Measurements from ENCODE around the gene TEC.

The TEC gene

DNA sequence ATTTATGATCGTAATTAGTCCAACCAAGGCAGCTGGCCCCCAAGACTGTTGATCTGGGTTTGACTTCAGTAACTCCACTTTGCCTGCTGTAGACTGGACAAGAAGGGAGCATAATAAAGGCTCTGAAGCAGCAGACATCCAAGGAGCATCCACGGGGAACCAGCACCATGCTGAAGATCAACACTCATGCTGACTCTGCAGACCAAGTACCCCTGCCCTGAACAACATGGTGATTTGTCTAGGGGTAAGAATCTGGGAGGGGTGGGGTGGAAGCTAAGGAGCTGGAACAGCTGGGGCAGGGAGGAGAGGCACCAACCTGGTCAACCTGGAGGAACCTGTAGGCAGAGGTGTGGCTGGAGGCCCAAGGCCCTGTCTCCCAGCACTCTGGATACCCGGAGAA is 2.1 kb downstream of the TEC start:
- no peak for DNase-seq

DNA sequence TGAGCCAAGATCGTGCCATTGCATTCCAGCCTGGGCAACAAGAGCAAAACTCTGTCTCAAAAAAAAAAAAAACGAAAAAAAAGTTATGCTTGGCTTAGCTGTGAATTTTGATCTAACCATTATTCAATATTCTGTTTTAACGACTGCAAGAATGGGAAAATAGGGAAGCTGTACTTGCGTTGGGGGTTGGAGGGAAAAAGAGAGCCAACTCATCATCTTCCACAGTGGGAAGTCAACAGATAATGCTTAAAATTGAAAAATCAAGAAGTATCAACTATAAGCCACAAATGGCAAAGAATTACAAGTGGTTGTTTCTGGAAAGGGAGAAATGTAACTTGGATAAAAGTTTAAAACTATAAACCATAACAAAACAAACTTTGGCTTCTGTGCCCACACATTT is 2.9 kb downstream of the TEC start:
- no peak for DNase-seq

DNA sequence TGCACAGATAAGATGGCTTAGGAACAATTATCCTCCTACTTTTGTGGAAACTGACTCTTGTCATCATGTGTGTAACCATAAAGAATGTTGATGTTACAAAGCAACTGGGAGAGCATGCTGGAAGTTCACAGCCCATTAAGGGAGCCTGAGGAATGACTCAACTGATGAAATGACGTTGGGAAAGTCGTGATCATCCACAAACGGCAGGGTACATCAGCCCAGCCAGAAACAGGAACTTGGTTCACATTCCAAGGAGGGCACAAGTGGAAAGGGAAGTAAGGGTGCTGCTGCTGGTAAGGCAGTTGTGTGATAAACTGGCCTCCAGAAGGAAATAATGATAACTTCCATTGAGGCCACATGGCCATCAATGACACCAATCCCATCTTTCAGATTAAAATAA is 6.7 kb downstream of the TEC start:
- DNase-seq = no peak

DNA sequence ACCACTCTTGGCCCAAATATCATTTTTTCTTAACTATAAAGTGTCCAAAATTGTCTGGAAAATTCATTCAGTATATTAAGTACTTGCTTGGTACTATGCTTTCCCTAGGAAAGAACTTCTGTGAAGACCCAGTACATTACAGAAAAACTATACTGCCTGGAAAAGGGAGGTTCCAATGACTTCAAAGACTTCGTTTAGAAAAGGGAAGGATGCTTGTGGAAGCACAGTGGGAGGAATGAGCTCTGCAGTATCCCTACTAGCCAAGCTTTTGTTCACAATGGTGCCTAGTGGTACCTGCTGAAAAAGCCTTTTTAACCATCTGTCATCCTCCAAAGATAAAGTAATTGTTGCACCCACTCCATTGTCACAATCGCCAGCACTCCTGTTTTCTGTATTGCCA is 7.2 kb downstream of the TEC start:
- DNase-seq = no peak

DNA sequence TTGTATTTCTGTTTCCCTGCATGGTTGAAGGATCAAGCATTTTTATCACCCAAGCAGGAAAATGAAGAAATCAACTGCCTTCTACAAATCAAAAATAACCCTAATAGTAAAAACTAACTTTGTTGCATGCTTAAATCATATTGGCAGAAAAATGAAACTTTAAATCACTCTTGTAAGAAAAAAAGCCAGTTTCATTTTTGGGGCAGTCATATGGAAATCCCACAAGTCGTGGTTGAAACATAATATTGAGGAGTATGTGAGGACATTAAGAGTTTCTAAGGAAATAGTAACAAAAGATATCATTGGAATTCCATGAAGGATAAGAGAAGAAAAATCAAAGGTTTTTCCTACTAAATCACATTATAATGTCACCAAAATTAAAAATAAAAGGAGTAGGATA is 8.4 kb downstream of the TEC start:
- DNase-seq = no peak

DNA sequence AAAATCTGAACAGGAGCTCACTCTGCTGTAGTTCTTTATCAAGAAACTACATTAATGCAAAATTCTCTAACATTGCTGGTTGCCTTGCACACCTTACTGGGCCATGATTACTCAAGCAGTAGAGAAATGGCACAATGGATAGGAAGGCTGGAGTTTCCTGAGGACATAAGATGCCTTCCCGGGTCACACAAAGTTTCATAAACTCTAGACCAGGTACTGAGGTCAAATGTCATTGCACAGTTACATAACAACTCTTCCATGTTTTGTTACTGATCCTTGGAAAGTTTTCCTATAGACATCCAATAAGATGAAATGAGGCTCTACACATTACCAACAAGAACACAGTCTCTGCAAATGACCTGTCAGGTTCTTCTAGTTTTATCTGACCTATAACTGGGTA is 9.9 kb downstream of the TEC start:
- no peak for DNase-seq

DNA sequence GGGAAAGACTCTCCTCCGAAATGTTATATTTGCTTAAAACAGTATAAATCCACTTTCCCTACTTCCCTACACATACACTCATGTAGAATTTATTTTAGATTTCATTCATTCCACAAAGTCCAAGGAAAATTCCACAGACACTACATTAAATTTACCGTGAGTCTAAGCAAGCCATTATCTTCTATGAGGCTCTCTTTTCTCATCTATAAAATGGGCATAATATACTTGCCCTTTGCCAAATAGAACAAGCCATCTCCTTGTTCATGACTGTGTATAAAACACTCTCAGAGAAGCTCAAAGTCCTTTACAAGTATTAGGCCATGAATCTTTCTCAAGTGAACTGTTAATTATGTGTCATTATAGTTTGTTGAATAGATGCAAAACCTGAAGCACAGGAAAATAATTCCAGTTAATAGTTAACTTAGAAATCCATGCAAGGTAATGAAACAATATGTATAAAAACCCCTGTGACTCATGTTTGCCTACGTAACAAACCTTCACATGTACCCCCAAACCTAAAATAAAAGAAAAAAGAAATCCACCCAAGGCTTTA is 10.7 kb downstream of the TEC start:
- no peak for DNase-seq

DNA sequence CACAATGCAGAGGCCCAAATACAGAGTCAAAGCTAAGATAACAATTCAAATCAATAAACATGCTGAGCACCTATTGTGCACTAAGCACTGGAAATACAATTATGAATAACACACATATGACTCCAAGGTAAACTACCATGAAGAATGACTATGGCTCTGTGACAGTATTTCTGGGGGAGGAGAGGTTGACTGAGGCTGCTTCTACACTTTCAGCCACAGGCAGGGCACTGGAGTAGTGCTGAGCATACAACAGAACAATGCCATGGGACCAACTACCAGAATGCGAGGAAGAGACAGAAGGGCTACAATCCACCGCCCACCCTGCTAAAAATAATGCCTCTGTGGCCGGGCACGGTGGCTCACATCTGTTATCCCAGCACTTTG is 13.7 kb downstream of the TEC start:
- no peak for DNase-seq

DNA sequence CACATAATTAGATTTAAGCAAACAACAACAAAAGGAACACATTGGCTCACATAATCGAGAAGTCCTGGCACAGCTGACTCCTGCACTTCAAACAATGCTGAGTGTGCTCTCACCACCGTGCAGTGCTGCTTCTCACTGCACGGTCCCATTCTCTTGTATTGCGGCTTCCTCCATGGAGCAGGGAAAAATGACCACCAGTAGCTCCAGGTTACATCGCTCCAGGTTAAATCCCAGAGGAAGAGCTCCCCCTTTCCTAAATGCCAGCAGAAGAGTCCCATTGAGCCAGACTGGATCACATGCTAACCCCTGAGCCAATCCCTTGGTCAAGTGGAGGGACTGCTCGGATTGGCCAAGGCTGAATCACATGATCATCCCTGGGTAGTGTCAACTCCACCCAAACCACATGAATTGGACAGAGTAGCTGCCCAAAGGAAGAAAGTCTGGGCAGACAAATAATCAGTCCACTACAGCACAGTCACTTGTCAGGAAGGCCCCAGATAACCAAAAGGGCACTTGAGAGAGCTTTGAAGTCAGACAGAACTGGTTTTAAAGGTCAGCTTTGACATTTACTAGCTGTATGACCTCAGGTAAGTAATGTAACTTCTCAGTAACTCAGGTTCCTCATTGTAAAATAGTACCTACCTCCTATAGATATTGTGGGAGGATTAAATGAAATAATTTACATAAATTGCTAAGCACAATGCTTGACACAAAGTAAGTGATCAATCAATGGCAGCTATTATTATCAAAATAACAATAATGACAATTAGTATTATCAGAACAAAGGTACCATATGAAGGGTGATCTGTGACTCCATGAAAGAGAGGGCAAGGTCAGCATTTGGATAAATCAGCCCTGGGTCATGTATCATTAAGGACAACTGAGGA is 14.3 kb downstream of the TEC start:
- peak; percentile 34 for DNase-seq

DNA sequence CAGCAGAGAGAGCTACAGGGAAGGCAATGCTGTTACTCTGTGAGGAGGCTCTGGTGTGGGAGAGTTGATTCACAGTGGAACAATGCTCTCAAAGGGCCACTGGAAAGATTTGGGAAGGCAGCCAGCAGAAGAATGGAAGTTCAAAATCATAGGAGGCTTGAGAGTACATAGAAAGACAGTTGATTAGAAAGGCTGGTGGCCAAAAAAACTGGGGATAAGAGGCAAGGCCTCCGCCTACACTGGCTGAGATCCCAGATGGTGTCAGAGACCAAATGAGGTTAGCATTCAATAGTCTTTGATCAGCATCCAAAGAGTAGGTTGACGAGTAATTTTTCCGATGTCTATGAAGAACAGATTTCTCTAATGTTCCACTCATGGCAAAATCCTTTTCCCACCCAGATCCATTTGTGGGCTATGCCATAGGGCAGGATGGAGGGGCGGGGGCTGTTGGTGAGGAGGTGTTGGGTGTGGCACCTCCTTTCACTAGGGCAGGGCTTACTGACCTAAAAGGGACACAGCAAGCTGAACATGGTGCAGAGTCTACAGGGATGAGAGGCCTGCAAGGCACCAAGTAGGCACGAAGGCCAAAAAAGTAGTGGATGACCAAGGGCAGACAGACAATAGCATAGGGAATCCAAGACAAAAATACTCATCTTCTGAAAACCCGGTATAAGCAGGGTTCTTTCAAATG is 15.1 kb downstream of the TEC start:
- DNase-seq = peak; percentile 43

DNA sequence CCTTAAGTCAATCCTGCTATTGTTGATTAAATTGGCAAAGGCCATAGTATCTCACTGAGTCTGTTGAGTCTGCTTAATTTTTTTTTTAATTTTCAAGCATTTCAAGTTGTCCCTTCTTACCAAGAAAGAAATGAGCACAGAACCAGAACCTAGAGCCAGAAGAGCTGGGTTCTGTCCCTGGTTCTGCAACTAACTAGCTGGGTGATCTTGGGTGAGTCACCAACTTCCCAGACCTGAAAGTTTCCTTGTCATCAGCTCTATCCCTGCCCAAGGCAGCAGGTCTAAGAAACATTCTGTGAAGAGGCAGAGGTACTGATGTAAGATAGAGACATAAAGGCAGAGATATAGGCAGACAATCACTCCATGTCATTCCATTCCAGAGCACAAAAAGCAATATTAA is 17.3 kb downstream of the TEC start:
- no peak for DNase-seq

DNA sequence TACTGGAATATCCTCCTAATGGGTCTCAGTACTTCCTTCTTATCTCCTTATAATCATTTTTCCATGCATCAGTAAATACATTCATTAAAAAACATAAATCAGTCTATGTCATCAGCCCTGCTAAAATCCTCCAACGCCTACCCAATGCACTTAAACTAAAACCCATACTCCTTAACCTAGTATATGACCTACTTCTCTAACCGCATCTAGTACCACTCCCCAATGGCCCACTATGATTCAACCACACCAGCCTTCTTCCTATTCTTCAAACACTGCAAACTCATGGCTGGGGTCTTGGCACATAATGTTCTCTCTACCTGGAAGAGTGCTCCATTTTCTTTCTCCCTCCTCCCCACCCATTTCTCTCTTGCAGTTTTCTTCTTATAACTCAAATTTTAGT is 18.7 kb downstream of the TEC start:
- no peak for DNase-seq

DNA sequence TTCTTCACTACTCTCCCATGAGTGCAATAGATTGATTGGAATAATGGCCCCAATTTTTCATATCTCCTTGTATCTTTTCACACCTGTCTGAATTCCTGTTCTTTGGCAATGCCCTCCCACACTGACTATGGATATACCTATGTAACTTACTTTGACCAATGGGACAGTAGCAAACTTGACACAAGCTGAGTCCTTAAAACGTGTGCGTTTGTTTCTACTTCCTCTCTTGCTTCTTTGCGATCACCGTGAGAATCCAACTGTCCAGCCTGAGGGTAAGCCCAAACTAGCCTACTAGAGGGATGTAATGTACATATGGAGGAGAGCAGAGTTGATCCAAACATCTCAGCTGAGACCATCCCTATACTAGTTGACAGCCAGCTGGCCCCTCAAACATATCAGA is 19.3 kb downstream of the TEC start:
- DNase-seq = no peak

DNA sequence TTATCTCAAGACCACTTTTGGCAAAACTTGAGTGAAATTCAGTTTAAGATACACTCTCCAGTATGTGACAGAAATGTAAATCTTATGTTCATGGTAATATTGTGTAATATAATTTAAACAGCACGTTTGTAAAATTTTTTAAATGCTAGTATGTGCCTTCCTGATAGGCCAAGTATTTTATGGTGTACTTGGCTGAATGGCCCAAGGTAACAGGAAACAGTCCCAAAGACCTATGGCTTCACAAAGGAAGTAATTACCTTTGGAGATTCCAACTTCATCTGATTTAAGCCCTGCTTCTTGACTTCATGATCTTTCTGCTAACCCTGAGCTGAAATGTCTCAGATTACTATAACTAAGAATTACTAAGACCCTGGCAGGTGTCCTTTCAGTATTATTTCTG is 20.3 kb downstream of the TEC start:
- no peak for DNase-seq

DNA sequence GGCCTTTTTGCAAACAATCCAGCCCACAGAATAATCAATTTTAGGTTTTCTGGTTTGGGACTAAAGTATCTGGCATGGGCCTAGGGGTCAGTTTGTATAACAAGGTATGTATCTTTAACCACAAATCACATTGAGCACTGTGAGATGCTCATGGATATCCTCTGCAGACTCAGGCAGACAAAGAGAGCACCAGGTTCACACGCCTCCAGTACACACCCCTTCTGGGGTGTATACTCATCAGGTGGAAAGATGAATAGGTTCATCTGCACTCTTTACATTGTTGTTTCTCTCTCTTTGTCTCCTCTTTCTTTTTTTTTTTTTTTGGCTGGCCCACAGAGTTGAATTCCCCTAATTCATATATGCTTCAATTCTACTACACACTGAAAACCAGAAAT is 21.1 kb downstream of the TEC start:
- no peak for DNase-seq

DNA sequence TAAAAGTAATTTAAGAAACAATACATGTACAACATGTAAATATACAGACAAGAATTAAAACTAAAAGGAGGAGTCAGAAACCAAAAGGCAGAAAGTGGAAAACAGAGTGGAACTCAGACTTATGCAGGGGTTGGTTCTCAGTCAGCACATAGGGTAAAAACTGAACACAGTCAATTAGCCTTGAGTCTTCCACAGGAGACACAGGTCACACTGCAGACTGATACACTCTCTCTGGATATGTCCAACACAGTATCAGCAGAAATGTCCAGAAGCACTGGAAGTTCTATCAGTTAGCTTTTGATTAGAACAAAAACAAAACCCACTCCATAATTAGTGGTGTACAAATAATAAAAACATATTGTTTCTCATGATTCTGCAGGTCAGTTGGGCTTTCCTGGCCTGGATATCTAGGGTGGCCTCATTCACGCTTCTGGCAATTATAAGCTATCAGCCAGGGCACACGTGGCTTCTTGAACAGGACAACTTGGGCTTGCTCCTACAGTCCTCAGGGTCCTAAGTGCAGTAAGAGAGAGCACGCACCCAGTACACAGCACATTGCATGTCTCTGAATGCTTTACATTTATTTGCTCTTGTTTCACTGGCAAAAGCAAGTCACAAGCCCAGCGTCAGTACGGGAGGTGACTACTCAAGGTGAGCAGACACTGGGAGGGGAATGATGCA is 21.6 kb downstream of the TEC start:
- no peak for DNase-seq

DNA sequence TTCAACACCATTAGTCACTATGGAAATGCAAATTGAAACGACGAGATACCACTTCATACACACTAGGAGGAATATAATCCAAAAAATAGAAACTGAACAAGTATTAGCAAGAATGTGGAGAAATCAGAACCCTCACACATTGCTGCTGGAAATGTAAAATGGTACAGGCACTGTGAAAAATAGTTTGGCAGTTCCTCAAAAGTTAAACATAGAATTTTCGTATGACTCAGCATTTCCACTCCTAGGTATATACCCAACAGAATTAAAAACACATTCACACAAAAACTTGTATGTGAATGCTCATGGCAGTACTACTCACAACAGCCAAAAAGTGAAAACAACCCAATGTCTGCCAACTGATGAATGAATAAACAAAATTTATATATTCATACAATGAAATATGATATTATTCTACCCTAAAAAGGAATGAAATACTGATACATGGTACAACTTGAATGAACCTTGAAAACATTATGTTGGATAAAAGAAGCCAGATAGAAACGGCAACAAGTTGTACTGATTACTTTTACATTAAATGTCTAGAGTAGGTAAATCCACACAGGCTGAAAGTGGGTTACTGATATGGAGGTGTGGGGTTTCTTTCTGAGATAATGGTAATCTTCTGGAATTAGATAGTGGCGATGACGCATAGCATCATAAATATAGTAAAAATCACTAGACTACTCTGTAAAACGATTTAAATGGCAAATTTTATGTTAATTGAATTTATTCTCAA is 22.3 kb downstream of the TEC start:
- no peak for DNase-seq

DNA sequence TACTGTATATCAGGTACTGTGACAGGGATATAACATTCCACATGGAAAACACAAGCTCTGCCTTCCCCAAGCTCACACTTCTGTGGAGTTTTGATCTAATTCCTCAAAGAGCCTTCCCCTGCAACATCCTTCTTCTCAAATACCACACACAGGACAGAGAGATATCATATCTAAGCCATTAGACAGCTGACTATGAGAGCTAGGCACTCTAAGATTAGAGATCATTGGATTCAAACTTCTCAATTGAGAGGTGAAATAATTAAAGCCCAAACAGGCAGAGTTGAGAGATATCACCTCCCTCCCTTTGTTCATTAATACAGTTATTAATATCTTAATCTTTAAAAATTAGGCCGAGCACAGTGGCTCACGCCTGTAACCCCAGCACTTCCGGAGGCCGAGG is 25.0 kb downstream of the TEC start:
- DNase-seq = no peak

DNA sequence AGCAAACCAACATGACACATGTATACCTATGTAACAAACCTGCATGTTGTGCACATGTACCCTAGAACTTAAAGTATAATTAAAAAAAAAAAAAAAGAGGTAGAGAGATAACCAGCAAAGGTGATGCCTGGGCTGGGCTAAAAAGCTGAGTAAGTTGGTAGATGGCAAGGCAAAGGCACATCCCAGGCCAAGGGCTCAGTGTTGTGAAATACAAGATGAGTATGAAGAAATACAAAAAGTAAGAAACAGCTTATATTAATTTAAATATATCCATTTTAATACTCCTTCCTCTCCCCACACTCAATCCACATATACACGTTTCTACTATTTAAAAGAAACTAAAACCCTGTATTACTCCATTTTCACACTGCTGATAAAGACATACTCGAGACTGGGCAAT is 25.8 kb downstream of the TEC start:
- DNase-seq = no peak

DNA sequence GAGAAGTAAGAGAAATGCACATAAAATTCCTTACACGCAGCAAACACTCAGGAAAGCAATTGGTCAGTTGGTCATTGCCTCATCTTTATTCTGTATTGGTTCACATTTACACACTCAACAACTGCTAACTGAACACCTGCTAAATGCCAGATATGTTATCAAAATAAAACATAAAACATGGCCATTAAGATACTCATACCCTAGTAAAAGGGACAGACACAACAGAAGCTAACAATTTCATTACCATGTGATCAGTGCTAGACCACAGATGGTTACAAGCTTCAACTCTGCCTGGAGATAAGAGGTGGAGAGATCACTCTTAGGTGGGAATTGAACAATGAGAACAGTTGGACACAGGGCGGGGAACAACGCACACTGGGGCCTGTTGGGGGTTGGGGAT is 26.2 kb downstream of the TEC start:
- no peak for DNase-seq

DNA sequence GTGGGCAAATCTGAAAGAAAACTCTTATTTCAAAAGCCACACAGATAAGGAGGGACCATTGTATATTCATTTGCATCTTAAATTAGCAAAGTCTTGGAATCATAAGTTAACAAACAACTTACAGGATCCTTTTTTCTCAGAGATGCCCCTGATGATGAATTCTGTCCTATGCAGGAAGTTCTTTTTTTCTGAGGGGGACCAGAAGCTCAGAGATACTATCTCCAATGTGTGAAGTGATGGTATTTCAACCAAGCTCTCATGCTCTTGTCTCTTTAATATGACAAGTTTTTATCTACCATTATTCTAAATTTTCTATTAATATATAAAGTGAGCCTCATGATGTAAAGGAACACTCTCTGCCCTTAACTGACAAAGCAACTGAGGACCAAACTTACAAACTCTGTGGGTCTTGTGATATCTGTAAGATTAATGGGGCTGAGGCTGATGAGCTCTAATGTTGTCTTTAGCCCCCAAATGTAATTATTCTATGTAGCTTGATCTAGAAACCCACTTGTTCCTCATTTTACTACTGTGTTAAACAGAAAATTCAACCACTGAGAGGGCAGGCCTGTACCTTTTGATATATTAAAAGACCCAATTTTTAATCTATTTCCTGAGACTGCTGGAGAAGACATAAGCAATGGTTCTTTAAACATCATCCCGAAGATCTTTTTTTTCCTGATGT is 27.0 kb downstream of the TEC start:
- DNase-seq = no peak

DNA sequence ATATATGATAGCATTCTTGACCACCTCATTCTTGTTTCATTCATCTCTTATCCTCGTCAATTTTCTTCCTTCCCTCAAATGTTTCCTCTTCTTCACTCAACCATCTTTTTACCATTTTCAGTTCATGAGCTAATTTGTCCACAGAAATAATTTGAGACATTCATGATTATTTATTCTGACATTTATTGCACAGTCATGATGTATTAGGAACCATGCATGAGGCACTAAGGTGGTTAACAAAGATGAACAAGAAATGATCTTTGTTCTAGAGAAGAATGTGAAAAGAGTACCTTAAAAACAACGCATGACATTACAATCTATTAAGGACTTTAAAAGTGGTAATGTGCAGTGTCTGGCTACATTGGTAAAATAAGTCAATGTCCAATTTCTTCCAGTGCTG is 27.9 kb downstream of the TEC start:
- DNase-seq = no peak

Measured in NCI-H774 (cell line).